GM21528 (cell line): ENCODE data around the gene THADA.
A peak's percentile ranks its signal among the peaks of the same experiment; 100 is the strongest.

Experiments used
- ATAC-seq: cut with Tn5 transposase; IDR thresholded peaks from one replicate; pipeline ENCODE4 v1.9.1; 2021; ENCODE audit warnings: mild to moderate bottlenecking, moderate library complexity; ENCODE audit not compliant: unreplicated experiment, low FRiP score

The THADA gene

DNA sequence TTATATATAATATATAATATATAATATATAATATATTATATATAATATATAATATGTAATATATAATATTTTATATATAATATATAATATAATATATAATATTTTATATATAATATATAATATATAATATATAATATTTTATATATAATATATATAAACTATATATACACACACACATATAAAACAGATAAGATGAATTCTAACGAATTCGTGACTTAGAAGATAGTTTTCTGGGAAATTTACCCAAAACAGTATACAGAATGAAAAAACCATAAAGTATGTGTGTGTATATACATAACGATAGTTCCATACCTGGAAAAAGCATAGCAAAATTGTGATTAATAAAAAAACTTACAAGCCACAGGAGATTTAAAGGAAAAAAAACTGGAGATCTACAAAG lies 80.6 kb downstream of the THADA start:
- ATAC-seq: no peak

DNA sequence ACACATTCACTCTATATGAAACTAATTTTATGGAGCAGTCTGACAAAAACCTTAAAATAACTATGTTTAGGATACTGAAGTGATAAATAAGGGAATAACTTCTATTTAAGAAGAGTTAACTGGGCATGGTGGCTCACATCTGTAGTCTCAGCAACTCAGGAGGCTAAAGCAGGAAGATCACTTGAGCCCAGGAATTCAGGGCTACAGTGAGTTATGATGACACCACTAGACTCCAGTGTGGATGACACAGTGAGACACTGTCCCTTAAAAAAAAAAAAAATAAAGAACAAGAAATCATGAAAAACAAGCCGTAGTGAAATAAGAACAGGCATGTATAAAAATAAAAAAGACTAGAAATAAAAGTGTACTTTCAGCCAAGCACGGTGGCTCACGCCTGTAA lies 82.0 kb downstream of the THADA start:
- ATAC-seq: no peak

- no peak for ATAC-seq
Measured at GRCh38 chr2:43513216-43513615, 82.6 kb downstream of the THADA start.

DNA sequence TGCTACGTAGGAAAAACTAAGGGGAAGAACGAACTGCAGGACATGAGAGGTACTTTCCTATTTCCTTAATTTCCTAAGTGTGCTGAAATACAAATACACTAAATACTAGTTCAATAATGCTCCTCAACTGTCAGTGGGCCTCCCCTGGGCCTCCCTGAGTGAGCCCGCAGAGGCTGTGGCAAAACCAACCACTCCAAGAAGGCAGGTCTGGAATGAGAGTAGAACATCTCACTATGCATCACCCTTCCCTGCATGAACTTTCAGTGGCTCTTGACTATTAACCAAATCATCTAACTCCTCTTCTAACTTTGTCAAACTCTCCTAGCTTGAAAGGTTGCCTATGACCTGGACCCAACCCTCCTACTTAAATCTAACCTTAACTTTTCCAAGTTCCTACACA lies 84.6 kb downstream of the THADA start:
- no peak for ATAC-seq

DNA sequence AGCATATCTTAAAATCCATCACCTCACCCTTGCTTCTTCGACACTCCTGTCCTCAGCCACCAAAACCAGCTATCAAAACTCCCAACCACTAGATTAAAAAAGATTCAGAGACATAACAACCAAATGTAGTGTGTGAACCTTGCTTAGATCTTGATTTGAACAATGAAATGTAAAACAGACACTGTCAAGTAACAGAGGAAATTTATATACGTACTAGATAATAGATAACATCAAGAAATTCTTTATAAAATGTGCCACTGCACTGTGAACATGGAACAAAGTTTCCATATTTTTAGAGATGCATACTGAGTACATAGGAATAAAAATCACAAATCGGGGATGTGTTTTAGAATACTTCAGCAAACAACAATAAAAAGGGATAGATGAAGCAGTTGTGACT lies 86.0 kb downstream of the THADA start:
- no peak for ATAC-seq

DNA sequence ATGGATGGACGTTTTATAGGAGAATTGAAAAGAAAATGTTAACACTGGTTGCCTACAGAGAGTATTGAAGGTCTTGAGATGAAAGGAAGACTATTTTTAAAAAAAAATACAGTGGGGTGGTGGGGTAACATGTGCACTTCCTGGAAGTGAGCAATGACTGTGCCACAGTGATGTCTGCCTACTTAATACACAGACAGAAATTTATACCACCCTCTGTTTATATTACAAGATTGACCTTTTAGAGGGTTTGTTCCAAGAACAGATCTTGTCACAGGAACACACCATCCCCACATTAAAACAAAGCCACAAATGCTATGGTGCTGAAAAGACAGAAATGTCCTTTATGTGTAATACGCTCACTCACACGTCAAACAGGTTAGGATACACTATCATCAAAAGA lies 87.6 kb downstream of the THADA start:
- ATAC-seq: no peak

DNA sequence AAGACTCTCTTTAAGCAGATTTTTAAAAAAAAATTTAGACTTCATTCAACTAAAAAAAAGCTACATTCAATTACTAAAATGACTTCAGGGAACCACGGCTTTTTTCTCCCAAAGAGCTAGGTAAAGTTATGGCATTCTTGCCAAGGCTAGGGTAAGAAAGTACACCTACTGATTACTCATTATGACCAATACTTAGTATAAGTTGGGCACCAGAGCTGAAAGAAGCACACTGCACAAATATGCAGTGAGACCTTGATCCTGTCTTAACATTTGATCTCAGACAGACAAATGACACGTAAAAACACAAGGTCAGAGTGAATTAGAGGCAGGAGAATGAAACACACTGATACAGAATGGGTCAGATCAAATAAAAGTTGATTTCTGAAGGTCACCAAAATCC lies 88.7 kb downstream of the THADA start:
- ATAC-seq: no peak

GRCh38 chr2:43495727-43496126 lies 100.1 kb downstream of the THADA start:
- ATAC-seq: no peak

DNA sequence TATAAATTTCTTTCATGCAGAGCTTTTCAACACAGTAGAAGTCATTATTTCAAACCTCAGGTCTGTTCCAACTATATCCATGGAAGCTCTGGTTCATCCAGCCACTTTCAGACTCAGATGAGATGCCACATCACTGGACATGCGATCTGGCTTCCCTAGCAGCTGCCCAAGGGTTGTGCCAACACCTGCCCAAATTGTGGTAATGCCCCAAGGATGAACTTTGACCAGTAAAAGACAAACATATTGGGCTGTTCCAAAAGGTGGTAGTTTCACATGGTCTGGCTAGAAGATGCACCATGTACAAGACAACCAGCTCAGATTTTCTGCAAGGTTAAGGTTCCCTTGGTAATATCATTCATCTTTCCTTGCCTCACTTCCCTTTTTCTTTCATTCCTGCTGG lies 101.9 kb downstream of the THADA start:
- no peak for ATAC-seq

GRCh38 chr2:43491065-43491639 lies 104.7 kb downstream of the THADA start:
- ATAC-seq: no peak

DNA sequence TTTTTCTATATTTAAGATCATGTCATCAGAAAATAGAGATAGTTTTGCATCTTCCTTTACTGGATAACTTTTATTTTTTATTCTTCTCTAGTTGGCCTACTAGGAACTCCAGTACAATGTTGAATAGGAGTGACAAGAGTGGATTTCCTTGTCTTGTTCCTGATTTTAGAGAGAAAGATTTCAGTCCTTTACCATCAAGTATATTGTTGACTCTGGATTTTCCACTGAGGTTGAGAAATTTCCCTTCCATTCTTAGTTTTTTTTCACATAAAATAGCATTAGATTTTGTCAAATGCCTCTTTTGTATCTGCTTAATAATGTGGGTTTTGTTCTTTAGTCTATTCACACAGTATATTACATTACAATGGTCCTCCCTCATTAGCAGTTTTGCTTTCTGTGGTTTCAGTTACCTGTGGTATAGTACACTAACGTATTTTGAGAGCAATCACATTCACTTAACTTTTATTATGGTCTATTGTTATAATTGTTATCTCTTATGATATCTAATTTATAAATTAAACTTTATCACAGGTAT lies 105.5 kb downstream of the THADA start:
- no peak for ATAC-seq

DNA sequence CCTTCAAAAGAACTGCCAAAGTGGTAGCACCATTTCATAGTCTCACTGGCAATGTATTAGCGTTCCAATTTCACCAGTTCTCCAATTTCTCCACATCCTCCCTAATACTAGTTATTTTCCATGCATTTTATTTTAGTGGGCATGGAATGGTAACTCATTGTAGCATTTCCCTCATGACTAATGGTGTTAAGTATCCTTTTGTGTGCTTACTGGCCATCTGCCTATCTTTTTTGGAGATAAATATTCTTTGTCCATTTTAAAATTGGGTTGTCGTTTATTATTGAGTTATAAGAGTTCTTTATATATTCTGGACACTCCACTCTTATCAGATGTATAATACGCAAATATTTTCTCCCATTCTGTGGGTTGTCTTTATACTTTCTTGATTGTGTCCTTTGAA lies 107.1 kb downstream of the THADA start:
- no peak for ATAC-seq

- ATAC-seq: no peak
Measured at GRCh38 chr2:43486603-43487002, 109.2 kb downstream of the THADA start.

GRCh38 chr2:43484323-43484930 lies 111.4 kb downstream of the THADA start:
- no peak for ATAC-seq

DNA sequence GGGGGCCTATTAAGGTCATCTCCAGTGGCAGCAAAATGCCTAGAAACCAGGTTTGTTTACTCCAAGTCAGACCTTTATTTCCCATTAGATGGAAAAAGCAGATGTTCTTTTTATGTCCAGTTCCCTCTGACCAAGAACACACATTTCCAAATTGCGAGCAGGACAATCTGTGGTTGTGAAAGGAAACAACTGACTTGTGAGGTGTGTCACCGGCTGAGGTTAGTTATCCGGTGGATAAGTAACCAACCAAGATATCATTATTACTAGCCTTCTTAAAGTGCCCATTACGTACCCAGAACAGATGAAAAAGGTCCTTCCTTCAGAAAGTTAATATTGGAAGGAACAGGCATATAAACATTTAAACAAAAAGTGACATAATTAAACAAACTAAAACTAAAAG lies 112.9 kb downstream of the THADA start:
- peak; percentile 44 for ATAC-seq

DNA sequence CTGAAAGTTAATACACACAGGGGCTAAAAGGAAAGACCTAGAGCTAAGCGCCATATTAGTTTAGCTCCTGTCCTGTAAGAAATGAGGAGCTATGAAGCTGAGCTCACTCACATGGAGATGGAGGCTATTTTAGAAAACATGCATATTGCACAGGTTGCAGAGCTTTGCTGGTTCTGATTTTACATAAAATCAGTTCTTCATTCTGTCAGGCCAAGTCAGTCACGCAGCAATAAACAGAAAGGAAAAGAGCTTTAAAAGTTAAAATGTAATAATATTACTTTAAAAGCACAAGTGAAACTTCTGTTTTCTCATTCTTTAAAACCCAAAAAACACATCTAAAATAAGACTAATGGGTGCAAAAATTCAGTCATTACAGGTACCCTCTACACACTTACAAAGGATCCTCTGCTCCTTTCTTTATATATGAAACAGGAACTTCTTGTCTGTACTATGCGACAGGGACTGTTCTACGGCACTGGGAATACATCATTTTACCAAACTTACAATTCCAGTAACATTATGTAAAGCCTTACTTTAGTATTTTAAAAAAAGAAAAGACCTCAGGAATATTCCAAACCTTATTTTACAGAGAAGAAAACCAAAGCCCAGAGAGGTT lies 113.8 kb downstream of the THADA start:
- ATAC-seq: peak; percentile 54

DNA sequence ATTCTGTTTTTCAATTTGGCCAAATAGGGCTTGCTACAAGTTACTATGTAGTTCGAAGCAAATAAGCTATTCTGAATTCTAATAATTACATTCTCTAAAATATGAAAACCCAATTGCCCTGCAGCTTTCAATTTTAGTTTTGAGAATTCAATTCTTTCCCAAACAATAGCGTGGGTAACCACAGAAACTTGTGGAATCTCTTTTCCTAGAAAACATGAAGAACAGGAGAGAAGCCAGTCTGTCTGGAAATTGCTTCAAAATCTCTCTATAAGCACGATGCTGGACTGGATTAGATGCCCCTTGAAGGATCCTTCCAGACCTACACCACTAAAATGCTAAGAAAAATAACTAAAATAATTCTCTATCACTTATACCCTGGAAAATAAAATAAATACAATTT lies 115.0 kb downstream of the THADA start:
- ATAC-seq: no peak

GRCh38 chr2:43478412-43479086 lies 117.3 kb downstream of the THADA start:
- no peak for ATAC-seq

GRCh38 chr2:43475922-43476321 lies 119.9 kb downstream of the THADA start:
- no peak for ATAC-seq

DNA sequence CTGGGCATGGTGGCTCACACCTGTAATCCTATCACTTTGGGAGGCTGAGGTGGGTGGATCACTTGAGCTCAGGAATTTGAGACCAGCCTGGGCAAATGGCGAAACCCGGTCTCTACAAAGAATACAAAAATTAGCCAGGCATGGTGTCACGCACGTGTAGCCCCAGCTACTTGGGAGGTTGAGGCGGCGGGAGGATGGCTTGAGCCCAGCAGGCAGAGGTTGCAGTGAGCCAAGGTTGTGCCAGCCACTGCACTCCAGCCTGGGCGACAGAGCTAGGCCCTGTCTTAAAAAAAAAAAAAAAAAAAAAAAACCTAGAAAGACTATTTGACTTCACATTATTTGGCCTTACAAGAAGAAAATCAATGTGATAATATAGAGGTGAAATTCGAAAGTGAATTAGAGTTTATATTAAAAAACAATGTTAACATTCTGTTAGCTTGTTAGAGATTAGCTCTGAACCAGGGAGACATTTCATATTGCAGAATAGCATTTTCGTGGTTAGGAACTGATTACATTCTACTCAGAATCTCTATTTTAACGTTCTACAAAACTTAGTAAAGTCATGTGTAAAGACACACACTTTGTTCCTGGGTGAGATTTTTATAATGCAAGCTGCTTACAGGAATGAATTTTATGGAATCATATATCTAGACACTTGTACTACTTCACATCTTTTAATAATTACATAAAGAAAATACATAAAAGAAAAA lies 120.5 kb downstream of the THADA start:
- no peak for ATAC-seq

DNA sequence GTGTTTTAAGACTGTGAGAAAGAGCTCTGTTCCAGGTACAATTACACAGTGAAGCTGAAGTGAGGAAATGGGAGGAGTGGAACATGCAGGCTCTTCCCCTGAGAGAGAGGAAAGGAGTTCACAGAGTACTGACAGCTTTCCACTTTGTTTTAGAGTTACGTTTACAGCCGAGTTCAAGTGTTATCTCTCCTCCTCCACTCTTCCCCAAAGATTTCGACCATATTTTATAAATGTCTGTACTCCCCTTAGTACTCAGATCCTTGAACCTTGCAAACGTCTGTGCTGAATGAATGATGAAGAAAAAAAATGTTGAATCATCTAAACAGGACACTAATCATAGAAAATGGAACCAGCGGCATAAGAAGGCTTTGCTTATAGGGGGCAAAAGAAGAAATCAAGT lies 121.6 kb downstream of the THADA start:
- ATAC-seq: no peak
